Measurements from ENCODE around the gene CFAP46. TPM values are rescaled to one million over a fixed set of nuclear protein-coding genes. Genes with fewer than 3 reads are reported as not detected.
"Not testable (repeated sequence)": the region's sequence is repeated elsewhere in the genome, so short reads cannot be mapped to it uniquely, and the experiment has no call there.

CFAP46 gene
- total RNA-seq, 4 donors from 2014 or later, result 0.29 to 9.0 (median 2.7) TPM

DNA sequence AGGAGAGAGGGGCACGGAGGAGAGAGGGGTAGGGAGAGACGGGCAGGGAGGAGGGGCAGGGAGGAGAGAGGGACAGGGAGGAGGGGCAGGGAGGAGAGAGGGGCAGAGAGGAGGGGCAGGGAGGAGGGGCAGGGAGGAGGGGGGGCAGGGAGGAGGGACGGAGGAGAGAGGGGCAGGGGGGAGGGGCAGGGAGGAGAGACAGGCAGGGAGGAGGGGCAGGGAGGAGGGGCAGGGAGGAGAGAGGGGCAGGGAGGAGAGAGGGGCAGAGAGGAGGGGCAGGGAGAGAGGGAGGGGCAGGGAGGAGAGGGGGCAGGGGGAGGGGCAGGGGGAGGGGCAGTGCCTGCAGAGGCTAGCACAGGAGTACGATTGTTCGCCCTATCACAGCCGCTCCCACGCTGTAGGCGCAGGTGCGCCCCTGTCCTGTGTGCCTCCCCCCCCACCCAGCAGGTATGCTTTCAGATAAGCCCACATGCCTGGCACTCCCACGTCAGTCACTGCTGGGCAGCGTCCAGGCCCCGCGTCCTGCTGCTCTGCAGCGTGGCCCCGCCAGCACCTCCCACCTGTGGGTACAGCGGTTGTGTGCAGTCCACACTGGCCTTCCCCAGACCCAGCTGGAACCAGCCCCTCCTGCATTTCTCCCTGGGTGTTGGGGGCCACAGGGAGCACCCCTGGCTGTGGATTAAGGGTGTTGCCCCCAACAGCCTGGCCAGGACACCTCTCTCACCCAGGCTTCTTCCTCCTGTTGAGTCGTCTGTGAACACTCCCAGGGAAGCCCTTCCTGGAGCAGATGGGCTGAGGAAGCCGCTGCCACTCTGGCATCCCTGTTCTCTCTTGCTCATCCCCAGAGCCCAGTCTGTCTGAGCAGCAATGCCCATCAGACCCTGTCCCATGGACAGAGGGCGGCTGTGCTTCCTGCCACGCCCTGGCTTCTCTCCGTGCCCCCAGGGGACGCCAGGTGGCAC is 167.2 kb downstream of the CFAP46 start:
- intact Hi-C loops (cut with DNase I; ENCODE audit: low total_unique reads), result no loop called here
- H3K27me3 ChIP-seq, result no peaks in the 10 kb centered on the region
- no peaks in the 10 kb centered on the region for H3K9me3 ChIP-seq
- no peaks in the 10 kb centered on the region for H3K4me1 ChIP-seq
- no peak overlapping the region for H3K4me3 ChIP-seq
- DNase-seq, result no peak
- no peak for TF ChIP-seq POLR2A (IDR thresholded peaks at IDR 0.05)
- no peak for TF ChIP-seq CTCF (IDR thresholded peaks at IDR 0.05)
- no peak overlapping the region for H3K27ac ChIP-seq
- no peaks in the 10 kb centered on the region for H3K36me3 ChIP-seq

- intact Hi-C loops (cut with DNase I; ENCODE audit: low total_unique reads), result no loop called here
- Histone ChIP-seq H3K9me3 (no peaks in the 10 kb centered on the region), H3K36me3 (no peaks in the 10 kb centered on the region), H3K4me1 (no peaks in the 10 kb centered on the region), H3K27ac (no peak overlapping the region), H3K4me3 (no peak overlapping the region), H3K27me3 (no peaks in the 10 kb centered on the region)
- TF ChIP-seq CTCF (IDR thresholded peaks at IDR 0.05) (no peak), POLR2A (IDR thresholded peaks at IDR 0.05) (no peak)
- DNase-seq, result no peak
These were observed 168.0 kb downstream of the CFAP46 start for GRCh38 chr10:132774181-132774901.

DNA sequence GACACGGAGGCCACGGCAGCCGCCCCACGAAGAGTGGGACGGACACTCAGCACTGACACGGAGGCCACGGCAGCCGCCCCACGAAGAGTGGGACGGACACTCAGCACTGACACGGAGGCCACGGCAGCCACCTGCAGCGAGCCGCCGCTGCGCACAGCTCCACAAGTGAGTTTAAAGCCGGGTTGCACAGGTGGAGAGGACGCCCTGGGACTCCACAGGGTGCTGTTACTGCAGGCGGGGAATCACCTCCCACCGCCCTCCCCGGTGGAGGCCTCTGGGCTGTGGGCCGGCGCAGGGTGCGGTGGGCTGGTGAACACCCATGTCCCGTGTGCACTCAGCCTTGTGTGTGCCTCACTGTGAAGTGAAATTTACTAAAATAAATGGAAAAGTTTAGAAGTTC is 169.6 kb downstream of the CFAP46 start:
- H3K27ac ChIP-seq; intact Hi-C loops (cut with DNase I; ENCODE audit: low total_unique reads); DNase-seq; H3K4me1 ChIP-seq; H3K27me3 ChIP-seq; H3K4me3 ChIP-seq; H3K36me3 ChIP-seq; H3K9me3 ChIP-seq: not testable (repeated sequence)

DNA sequence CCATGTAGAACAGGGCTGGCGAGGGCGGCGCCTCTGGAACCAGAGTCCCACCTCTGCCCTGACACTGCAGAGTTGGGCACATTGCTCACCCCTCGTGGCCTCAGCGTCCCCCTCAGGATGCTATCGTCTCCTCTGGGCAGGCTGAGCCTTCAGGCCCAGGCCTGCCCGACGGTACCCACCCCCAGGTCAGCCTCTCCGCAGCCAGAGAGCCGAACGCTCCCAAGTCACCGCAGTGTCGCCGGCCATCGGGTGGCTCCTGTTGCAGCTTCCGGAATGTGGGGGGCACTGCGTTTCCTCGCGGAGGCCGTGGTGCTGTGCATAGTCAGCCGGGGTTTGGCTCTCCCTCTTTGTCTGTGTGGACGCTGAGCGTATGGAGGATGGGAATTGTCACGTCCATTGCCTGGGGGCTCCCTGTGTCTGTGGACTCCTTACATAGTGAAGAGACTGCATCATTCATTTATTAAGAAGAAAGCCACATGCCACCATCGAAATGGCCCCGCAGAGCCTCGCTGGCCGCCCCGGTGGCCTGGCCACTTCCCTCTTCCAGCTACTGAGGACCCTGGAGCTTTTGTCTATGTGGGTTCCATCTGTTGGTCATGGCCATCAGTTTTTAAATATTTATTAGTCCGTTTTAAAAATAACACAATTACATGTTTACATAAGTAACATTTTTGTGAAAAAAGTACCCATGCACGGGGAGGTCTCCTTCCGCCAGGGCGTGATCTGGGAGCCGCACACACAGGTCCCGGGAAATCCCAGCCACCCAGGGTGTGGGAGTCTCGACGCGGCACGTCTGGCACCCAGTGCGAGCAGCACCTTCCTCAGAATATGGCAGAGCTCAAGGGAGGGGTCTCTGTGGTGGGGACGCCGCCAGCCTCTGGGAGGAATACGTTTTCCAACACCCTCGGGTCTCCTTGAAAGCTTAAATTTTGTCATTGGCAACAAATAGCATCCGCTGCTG is 172.0 kb downstream of the CFAP46 start:
- no peaks in the 10 kb centered on the region for H3K9me3 ChIP-seq
- H3K36me3 ChIP-seq, result no peaks in the 10 kb centered on the region
- no peak for TF ChIP-seq POLR2A (IDR thresholded peaks at IDR 0.05)
- no peak for TF ChIP-seq CTCF (IDR thresholded peaks at IDR 0.05)
- DNase-seq, result no peak
- no peak overlapping the region for H3K4me3 ChIP-seq
- H3K4me1 ChIP-seq, result no peaks in the 10 kb centered on the region
- no peaks in the 10 kb centered on the region for H3K27me3 ChIP-seq
- H3K27ac ChIP-seq, result no peak overlapping the region
- intact Hi-C loops (cut with DNase I; ENCODE audit: low total_unique reads), result no loop called here

Data from uterus (tissue), 4 donors.